Thoracic aorta (tissue), 2 donors: Measurements from ENCODE around the gene SCN5A. TPM values are rescaled to one million over a fixed set of nuclear protein-coding genes. Genes with fewer than 3 reads are reported as not detected.

Experiments used
- ATAC-seq: fragments of 150-250 bp; one replicate; pipeline ENCODE4 v1.8.0; 2017; ENCODE audit warnings: low read depth; ENCODE audit not compliant: insufficient number of reproducible peaks, low FRiP score
- DNase-seq: peaks from one replicate; pipeline ENCODE4 v3.0.0-alpha.2; 2020; ENCODE audit warnings: low spot score
- H3K27ac ChIP-seq, 2 donors: fragments of 200-600 bp; sonication (generic); 1 replicate in 1 of 2; 2 replicates in 1 of 2; pipeline ENCODE4 v1.5.1; 2016; ENCODE audit warnings: mild to moderate bottlenecking in 2 of 2, moderate library complexity in 2 of 2
- H3K27me3 ChIP-seq: fragments of 200-600 bp; sonication (generic); replicated peaks from 2 replicates; pipeline ENCODE4 v1.6.0; 2016; ENCODE audit warnings: mild to moderate bottlenecking; ENCODE audit not compliant: insufficient read depth
- H3K36me3 ChIP-seq: fragments of 200-600 bp; sonication (generic); one replicate; pipeline ENCODE4 v1.5.1; 2016
- H3K4me1 ChIP-seq, 2 donors: fragments of 200-600 bp; sonication (generic); 1 replicate in 1 of 2; 2 replicates in 1 of 2; pipeline versions ENCODE4 v1.5.1 to v1.6.0; 2016; ENCODE audit warnings: low read depth in 2 of 2, mild to moderate bottlenecking in 1 of 2; ENCODE audit not compliant: control insufficient read depth in 1 of 2
- H3K4me3 ChIP-seq: fragments of 200-600 bp; sonication (generic); 2 replicates; pipeline ENCODE4 v1.5.1; 2016; ENCODE audit warnings: mild to moderate bottlenecking
- H3K9me3 ChIP-seq: fragments of 200-600 bp; sonication (generic); 2 replicates; pipeline ENCODE4 v1.5.1; 2016
- total RNA-seq, 2 donors: library from RNA; depleted of rRNA; stranded (reverse); fragments of >200 nt; gene quantifications; one replicate each; pipeline versions ENCODE4 v1.1.0 to v1.2.3, GENCODE V29; 2016
- TF ChIP-seq, protein P1 (sequence below): fragments of 200-600 bp; sonication (generic); IDR thresholded peaks from one replicate; pipeline ENCODE4 v1.5.1; 2019; ENCODE audit warnings: antibody characterized with exemption

The SCN5A gene
- total RNA-seq, 2 donors from 2014 or later: 5.4 to 14.4 TPM

- H3K27ac ChIP-seq: no peak overlapping the region
- H3K9me3 ChIP-seq: no peaks in the 10 kb centered on the region
- H3K36me3 ChIP-seq: peaks cover 16% of the 10 kb centered on the region
- TF ChIP-seq, protein P1, sequence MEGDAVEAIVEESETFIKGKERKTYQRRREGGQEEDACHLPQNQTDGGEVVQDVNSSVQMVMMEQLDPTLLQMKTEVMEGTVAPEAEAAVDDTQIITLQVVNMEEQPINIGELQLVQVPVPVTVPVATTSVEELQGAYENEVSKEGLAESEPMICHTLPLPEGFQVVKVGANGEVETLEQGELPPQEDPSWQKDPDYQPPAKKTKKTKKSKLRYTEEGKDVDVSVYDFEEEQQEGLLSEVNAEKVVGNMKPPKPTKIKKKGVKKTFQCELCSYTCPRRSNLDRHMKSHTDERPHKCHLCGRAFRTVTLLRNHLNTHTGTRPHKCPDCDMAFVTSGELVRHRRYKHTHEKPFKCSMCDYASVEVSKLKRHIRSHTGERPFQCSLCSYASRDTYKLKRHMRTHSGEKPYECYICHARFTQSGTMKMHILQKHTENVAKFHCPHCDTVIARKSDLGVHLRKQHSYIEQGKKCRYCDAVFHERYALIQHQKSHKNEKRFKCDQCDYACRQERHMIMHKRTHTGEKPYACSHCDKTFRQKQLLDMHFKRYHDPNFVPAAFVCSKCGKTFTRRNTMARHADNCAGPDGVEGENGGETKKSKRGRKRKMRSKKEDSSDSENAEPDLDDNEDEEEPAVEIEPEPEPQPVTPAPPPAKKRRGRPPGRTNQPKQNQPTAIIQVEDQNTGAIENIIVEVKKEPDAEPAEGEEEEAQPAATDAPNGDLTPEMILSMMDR: no peak
- H3K27me3 ChIP-seq: no peaks in the 10 kb centered on the region
- H3K4me1 ChIP-seq: no peaks in the 10 kb centered on the region
- no peak for ATAC-seq
- no peak overlapping the region for H3K4me3 ChIP-seq
- no peak for DNase-seq
Observed at GRCh38 chr3:38524141-38524739, 125.2 kb downstream of the SCN5A start.

DNA sequence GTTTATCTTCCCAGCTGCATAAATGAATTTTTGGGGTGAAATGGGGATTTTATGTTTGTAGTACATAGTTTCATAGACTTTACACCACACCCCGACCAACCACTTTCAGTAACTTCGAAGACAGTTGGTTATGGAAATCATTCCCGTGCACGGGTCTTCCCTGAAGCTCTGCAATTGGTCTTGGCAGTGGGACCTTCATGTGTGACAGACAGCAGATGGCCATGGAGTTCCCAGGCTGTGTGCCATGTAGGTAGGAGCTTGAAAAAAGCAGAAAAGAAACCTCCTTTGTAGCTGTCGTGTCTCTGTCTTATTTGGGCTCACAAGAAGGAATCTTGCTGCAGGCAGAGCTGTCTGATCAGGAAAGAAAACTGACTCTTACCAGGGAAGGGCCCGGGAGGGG is 127.5 kb downstream of the SCN5A start:
- Histone ChIP-seq H3K4me3 (no peak overlapping the region), H3K9me3 (no peaks in the 10 kb centered on the region), H3K36me3 (peaks cover 16% of the 10 kb centered on the region), H3K27me3 (no peaks in the 10 kb centered on the region), H3K27ac (no peak overlapping the region), H3K4me1 (no peaks in the 10 kb centered on the region)
- DNase-seq (no peak), ATAC-seq (no peak)
- TF ChIP-seq, protein P1: no peak

- Histone ChIP-seq H3K27me3 (no peaks in the 10 kb centered on the region), H3K4me1 (no peaks in the 10 kb centered on the region), H3K4me3 (no peak overlapping the region), H3K36me3 (peaks cover 16% of the 10 kb centered on the region), H3K27ac (no peak overlapping the region), H3K9me3 (no peaks in the 10 kb centered on the region)
- no peak for DNase-seq
- TF ChIP-seq, protein P1: peak; percentile 89
- no peak for ATAC-seq
Observed at GRCh38 chr3:38521391-38521987, 128.0 kb downstream of the SCN5A start.

- TF ChIP-seq, protein P1: no peak
- H3K27me3 ChIP-seq: no peaks in the 10 kb centered on the region
- ATAC-seq (no peak), DNase-seq (no peak)
- H3K4me3 ChIP-seq: no peak overlapping the region
- peaks cover 11% of the 10 kb centered on the region for H3K36me3 ChIP-seq
- H3K9me3 ChIP-seq: no peaks in the 10 kb centered on the region
- H3K27ac ChIP-seq: no peak overlapping the region
- no peaks in the 10 kb centered on the region for H3K4me1 ChIP-seq
Observed at GRCh38 chr3:38519651-38520050, 129.8 kb downstream of the SCN5A start.

DNA sequence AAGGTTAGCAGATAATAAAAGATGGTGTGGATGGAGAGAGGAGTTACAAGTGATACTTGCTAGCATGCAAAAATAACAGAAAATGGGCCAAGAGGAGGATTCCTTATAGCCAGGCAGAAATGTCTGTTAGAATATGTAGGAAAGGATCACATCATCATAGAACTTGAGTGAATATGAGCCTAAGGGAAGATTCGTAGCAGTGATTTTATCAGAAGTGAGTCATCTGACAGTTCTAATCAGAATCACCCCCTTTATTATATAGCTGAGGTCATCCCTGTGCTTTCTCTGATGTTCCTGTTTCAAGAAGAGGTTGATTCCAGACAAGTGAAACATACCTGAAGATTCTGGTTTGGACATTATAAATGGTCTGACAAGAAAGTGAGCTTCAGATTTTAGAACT is 130.5 kb downstream of the SCN5A start:
- Histone ChIP-seq H3K4me3 (no peak overlapping the region), H3K9me3 (no peaks in the 10 kb centered on the region), H3K27me3 (no peaks in the 10 kb centered on the region), H3K27ac (no peak overlapping the region), H3K4me1 (no peaks in the 10 kb centered on the region), H3K36me3 (peaks cover 6% of the 10 kb centered on the region)
- ATAC-seq (no peak), DNase-seq (no peak)
- TF ChIP-seq, protein P1: no peak
